OCI-LY7 (cell line): Measurements from ENCODE around the gene BPIFB3. TPM values are rescaled to one million over a fixed set of nuclear protein-coding genes. Genes with fewer than 3 reads are reported as not detected.

Source experiments
- BruUV-seq: library from RNA; stranded (reverse); fragments of 400-500 nt; replicated peaks from 2 replicates; lab custom pipeline; 2021; lab: Mats Ljungman, UMichigan
- CTCF ChIA-PET: fragments of 300-600 bp; sonication (Branson Sonifier 250); formaldehyde crosslinking; loops from one replicate; lab custom pipeline; 2022; ENCODE audit warnings: antibody characterized with exemption; ENCODE audit not compliant: unreplicated experiment; lab: Charles Lee
- POLR2A ChIA-PET: fragments of 300-600 bp; sonication (Branson Sonifier 250); formaldehyde crosslinking; loops from one replicate; lab custom pipeline; 2022; ENCODE audit warnings: antibody characterized with exemption; lab: Charles Lee
- DNase-seq: peaks from one replicate; pipeline ENCODE4 v3.0.0-alpha.2; 2015; ENCODE audit warnings: low spot score
- H2AFZ ChIP-seq: fragments of 200-600 bp; sonication (generic), shearing (Covaris generic); 2 replicates; pipeline ENCODE4 v1.6.1; 2014; ENCODE audit warnings: mild to moderate bottlenecking, antibody characterized with exemption, low read length, moderate library complexity
- H3K27ac ChIP-seq: fragments of 200-600 bp; sonication (generic); 2 replicates; pipeline ENCODE4 v1.5.1; 2014; ENCODE audit warnings: mixed run types, low read depth, mild to moderate bottlenecking, moderate library complexity, low read length, inconsistent platforms; ENCODE audit not compliant: poor library complexity, severe bottlenecking
- H3K36me3 ChIP-seq: fragments of 200-600 bp; sonication (generic); 2 replicates; pipeline ENCODE4 v1.6.1; 2014; ENCODE audit warnings: mild to moderate bottlenecking, antibody characterized with exemption, low read length, moderate library complexity, mixed read lengths; ENCODE audit not compliant: insufficient read depth
- H3K4me1 ChIP-seq: fragments of 200-600 bp; sonication (generic); 2 replicates; pipeline ENCODE4 v1.5.1; 2014; ENCODE audit warnings: mild to moderate bottlenecking, low read length; ENCODE audit not compliant: insufficient read depth, poor library complexity, severe bottlenecking
- H3K4me2 ChIP-seq: fragments of 200-600 bp; sonication (generic); 2 replicates; pipeline ENCODE4 v1.6.1; 2014; ENCODE audit warnings: mild to moderate bottlenecking, low read length
- H3K4me3 ChIP-seq: fragments of 200-600 bp; sonication (generic); 2 replicates; pipeline ENCODE4 v1.5.1; 2014; ENCODE audit warnings: mild to moderate bottlenecking, low read depth, low read length; ENCODE audit not compliant: poor library complexity, severe bottlenecking
- H3K79me2 ChIP-seq: fragments of 200-600 bp; sonication (generic); 2 replicates; pipeline ENCODE4 v1.6.1; 2016; ENCODE audit warnings: low read depth, mild to moderate bottlenecking, low read length, moderate library complexity, mixed read lengths; ENCODE audit not compliant: insufficient read depth
- H3K9me2 ChIP-seq: fragments of 200-600 bp; sonication (generic); 2 replicates; pipeline ENCODE4 v1.6.1; 2016; ENCODE audit warnings: mild to moderate bottlenecking, low read length, mixed read lengths; ENCODE audit not compliant: insufficient read depth
- H3K9me3 ChIP-seq: fragments of 200-600 bp; sonication (generic); 2 replicates; pipeline ENCODE4 v1.6.1; 2014; ENCODE audit warnings: mild to moderate bottlenecking, mixed run types, low read length, mixed read lengths
- H4K20me1 ChIP-seq: fragments of 200-600 bp; sonication (generic); 2 replicates; pipeline ENCODE4 v1.6.1; 2014; ENCODE audit warnings: mild to moderate bottlenecking, antibody characterized with exemption, low read length, moderate library complexity, mixed read lengths; ENCODE audit not compliant: insufficient read depth
- EZH2phosphoT487 ChIP-seq: fragments of 200-600 bp; sonication (generic); IDR thresholded peaks from 2 replicates; pipeline ENCODE4 v1.6.1; 2018; ENCODE audit warnings: low read depth, borderline replicate concordance, mild to moderate bottlenecking, mixed run types, antibody characterized with exemption, low read length, moderate library complexity, mixed read lengths
- intact Hi-C: fragments of 100-400 bp; cut with micrococcal nuclease; formaldehyde crosslinking; loops from one replicate; pipeline ENCODE4 v1.10.0; 2022; ENCODE audit not compliant: unreplicated experiment
- total RNA-seq, 2 experiments: library from RNA; depleted of rRNA in 1 of 2; stranded (reverse); fragments of >200 nt in 1 of 2; shearing (Covaris generic) in 1 of 2; gene quantifications; 2 replicates each; pipeline ENCODE4 v1.2.3, GENCODE V29; 2014 to 2022
- TF ChIP-seq, protein P1 (sequence below): fragments of 200-600 bp; sonication (generic); conservative IDR thresholded peaks from 2 replicates; pipeline ENCODE4 v1.5.1; 2014; ENCODE audit warnings: mild to moderate bottlenecking, antibody characterized with exemption, low read length, moderate library complexity, mixed read lengths

The BPIFB3 gene
- total RNA-seq, 2 experiments from 2014 or later, result not detected

DNA sequence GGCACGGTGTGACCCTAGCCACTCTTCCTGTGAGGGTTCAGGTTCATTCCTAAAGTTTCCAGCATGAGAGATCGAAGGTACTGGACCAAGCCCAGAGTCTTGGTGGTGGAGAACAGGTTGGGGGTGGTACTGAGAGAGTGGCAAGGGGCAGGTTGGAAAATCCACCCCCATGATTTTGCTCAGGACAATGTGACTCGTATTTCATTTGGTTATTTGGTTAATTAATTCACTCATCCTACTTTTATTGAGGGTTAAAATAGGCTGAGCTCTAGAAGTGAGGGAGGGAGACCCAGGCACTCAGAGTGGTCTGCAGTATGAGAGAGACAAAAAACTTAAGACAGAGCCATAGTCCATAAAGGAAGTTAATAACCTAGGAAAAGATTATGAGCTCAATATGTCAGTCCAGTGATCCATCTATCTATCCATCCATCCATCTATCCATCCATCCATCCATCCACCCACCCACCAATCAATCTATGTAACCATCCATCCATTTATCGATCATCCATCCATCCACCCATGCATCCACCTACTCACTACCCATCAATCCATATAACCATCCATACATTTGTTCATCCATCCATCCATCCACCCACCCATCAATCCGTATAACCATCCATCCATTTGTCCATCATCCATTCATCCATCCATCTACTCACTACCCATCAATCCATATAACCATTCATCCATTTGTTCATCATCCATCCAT lies 28.9 kb upstream of the BPIFB3 start:
- Histone ChIP-seq H3K9me3 (no peaks in the 10 kb centered on the region), H3K4me1 (no peaks in the 10 kb centered on the region), H3K27ac (no peak overlapping the region), H3K4me3 (no peak overlapping the region), H3K36me3 (no peaks in the 10 kb centered on the region), H2AFZ (no peak overlapping the region), H3K9me2 (no peaks in the 10 kb centered on the region), H3K4me2 (no peak overlapping the region), H4K20me1 (no peaks in the 10 kb centered on the region), H3K79me2 (no peaks in the 10 kb centered on the region)
- no peak for TF ChIP-seq EZH2phosphoT487
- TF ChIP-seq, protein P1, sequence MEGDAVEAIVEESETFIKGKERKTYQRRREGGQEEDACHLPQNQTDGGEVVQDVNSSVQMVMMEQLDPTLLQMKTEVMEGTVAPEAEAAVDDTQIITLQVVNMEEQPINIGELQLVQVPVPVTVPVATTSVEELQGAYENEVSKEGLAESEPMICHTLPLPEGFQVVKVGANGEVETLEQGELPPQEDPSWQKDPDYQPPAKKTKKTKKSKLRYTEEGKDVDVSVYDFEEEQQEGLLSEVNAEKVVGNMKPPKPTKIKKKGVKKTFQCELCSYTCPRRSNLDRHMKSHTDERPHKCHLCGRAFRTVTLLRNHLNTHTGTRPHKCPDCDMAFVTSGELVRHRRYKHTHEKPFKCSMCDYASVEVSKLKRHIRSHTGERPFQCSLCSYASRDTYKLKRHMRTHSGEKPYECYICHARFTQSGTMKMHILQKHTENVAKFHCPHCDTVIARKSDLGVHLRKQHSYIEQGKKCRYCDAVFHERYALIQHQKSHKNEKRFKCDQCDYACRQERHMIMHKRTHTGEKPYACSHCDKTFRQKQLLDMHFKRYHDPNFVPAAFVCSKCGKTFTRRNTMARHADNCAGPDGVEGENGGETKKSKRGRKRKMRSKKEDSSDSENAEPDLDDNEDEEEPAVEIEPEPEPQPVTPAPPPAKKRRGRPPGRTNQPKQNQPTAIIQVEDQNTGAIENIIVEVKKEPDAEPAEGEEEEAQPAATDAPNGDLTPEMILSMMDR, result no peak
- intact Hi-C loops, result no loop called here
- ChIA-PET POLR2A (no interaction called here), CTCF (interaction anchor here (0.5 kb wide), 1 partner anchor 15 kb away, joined by 3 read pairs; no protein-coding TSS in a partner anchor)
- no peak for DNase-seq
- no TSS peak for BruUV-seq

DNA sequence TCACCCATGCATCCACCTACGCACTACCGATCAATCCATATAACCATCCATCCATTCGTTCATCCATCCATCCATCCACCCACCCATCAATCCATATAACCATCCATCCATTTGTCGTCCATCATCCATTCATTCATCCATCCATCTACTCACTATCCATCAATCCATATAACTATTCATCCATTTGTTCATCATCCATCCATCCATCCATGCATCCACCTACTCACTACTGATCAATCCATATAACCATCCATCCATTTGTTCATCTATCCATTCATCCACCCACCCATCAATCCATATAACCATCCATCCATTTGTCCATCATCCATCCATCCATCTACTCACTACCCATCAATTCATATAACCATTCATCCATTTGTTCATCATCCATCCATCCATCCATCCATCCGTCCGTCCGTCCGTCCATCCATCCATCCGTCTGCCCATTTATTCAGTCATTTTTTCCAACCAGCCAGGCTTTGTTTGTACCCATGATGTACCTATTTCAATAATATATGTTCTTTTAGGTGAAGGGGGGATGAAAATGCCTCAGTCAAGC lies 28.3 kb upstream of the BPIFB3 start:
- POLR2A ChIA-PET, result no interaction called here

More for the DNA sequence above, 28.3 kb upstream of the BPIFB3 start:
- Histone ChIP-seq H3K79me2 (no peaks in the 10 kb centered on the region), H4K20me1 (no peaks in the 10 kb centered on the region), H3K9me3 (no peaks in the 10 kb centered on the region), H3K36me3 (no peaks in the 10 kb centered on the region), H2AFZ (no peak overlapping the region), H3K4me1 (no peaks in the 10 kb centered on the region), H3K27ac (no peak overlapping the region), H3K9me2 (no peaks in the 10 kb centered on the region), H3K4me2 (no peak overlapping the region), H3K4me3 (no peak overlapping the region)
- CTCF ChIA-PET, result no interaction called here
- TF ChIP-seq, protein P1, result no peak
- TF ChIP-seq EZH2phosphoT487, result no peak
- intact Hi-C loops, result no loop called here
- BruUV-seq, result no TSS peak
- DNase-seq, result no peak
